Effector memory CD8-positive, alpha-beta T cell (primary cell): ENCODE measurements around the gene NBEAL2.

Source experiments
- ATAC-seq: fragments of 150-1000 bp; cut with Tn5 transposase; replicated peaks from 2 replicates; pipeline ENCODE4 v1.10.0; 2021; ENCODE audit warnings: mild to moderate bottlenecking, moderate library complexity
- DNase-seq, 3 experiments: peaks; one replicate each; pipeline ENCODE4 v3.0.0; 2021
- H3K27ac Mint-ChIP-seq, 2 donors: one replicate each; pipeline ENCODE4 v1.8.0; 2022; ENCODE audit warnings: mild to moderate bottlenecking in 2 of 2, mixed read lengths in 2 of 2, moderate library complexity in 2 of 2
- H3K27me3 Mint-ChIP-seq, 2 donors: one replicate each; pipeline ENCODE4 v1.8.0; 2022; ENCODE audit warnings: mixed read lengths in 2 of 2
- H3K36me3 Mint-ChIP-seq: one replicate; pipeline ENCODE4 v1.8.0; 2022; ENCODE audit warnings: mild to moderate bottlenecking, moderate library complexity, mixed read lengths; ENCODE audit not compliant: insufficient read depth
- H3K4me1 Mint-ChIP-seq, 2 donors: one replicate each; pipeline ENCODE4 v1.8.0; 2022; ENCODE audit warnings: low read depth in 2 of 2, mixed read lengths in 2 of 2
- H3K4me3 Mint-ChIP-seq, 2 donors: one replicate each; pipeline ENCODE4 v1.8.0; 2022; ENCODE audit warnings: mild to moderate bottlenecking in 2 of 2, mixed read lengths in 2 of 2, moderate library complexity in 2 of 2
- H3K9me3 Mint-ChIP-seq, 2 donors: one replicate each; pipeline ENCODE4 v1.8.0; 2022; ENCODE audit warnings: mixed read lengths in 2 of 2
- total RNA-seq, 9 experiments: gene quantifications; one replicate each; lab custom pipeline; 2026; lab: John Stamatoyannopoulos, UW

Gene NBEAL2
- total RNA-seq, result 108 to 681 (median 460) reads per million in 9 experiments

GRCh38 chr3:46978985-46979944, at the start of gene NBEAL2:
NBEAL2 (plus strand) TSS chr3:46979666; CDS start chr3:46979862, 196 bp downstream.
- Mint-ChIP-seq H3K27me3 (no peaks in the 10 kb centered on the region), H3K4me3 (peak within 1 kb of the TSS; percentile 86 to 88), H3K4me1 (peaks cover 47 to 52% of the 10 kb centered on the region in 2 donors), H3K9me3 (no peaks in the 10 kb centered on the region), H3K27ac (peak within 1 kb of the TSS; percentile 90), H3K36me3 (peaks cover 31% of the 10 kb centered on the region)
- DNase-seq, result peak; percentile 91 to 96 (median 95)
- ATAC-seq, result peak; percentile 77

DNA sequence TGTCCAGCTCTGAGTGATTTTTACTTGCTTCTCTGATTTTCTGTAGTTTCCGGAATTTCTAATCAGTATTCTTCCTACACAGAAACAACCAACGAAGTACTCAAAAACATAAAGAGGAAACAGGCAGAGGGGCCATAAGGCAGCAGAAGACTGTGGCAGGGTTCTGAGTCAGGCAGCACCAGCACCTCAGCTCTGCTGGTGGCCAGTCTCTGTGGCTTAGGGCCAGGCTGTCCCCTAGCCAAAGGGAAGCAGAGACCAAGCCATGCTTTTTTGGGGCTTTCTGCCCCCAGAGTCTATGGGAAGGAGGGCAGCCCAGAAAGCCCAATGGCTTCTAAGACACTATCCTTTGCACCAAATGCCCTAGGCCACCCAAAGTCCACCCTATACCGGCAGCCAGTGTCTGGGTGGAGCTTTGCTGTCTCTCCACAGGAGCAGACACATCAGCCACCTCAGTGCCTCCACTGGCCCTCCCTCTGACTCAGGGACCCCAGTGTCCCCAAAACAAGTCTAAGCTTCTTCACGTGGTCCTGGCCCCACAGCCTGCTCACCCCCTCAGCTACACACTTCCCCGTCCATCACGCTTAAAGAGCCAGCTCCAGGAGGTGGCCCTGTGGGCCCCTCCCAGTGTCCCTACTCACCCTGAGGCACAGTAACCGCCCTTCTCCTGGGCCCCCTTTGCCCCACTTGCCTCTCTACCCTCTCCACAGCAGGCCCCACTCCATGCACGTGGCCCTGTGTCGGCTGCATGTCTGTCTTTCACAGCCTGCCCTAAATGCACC, 49.1 kb upstream of the NBEAL2 start:
- Mint-ChIP-seq H3K36me3 (peaks cover 27% of the 10 kb centered on the region), H3K27me3 (no peaks in the 10 kb centered on the region), H3K27ac (peak overlapping the region; percentile 95 to 96), H3K4me1 (peaks cover 66 to 68% of the 10 kb centered on the region in 2 donors), H3K9me3 (peaks cover 4 to 13% of the 10 kb centered on the region in 2 donors), H3K4me3 (peak overlapping the region; percentile 69 to 73)
- ATAC-seq, result no peak
- no peak for DNase-seq

DNA sequence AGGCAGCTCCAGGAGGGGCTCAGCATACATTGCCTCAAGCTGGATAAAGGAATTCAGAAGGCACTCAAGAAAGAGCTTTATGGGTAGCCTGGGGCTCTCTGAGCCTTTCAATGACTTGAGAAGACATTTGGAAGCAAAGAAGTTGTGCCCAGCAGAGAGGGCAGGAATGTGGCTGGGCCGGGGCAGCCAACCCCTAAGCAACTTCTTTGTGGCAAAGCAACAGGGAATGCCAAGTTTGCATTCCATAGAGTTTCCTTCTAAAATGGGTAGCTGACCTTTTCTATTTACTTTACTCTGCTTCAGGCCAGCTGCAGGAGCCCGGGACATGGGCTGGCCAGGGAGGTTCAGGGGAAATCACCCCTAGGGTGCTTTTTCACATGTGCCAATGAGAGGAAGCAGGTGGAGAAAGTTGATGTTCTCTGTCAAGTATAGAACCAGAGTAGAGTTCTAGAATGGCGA, 48.5 kb upstream of the NBEAL2 start:
- Mint-ChIP-seq H3K4me3 (peak overlapping the region; percentile 69 to 73), H3K36me3 (peaks cover 31% of the 10 kb centered on the region), H3K27ac (peak overlapping the region; percentile 88 to 95), H3K4me1 (peaks cover 60 to 65% of the 10 kb centered on the region in 2 donors), H3K9me3 (peaks cover 4 to 13% of the 10 kb centered on the region in 2 donors), H3K27me3 (no peaks in the 10 kb centered on the region)
- no peak for DNase-seq
- no peak for ATAC-seq

- Mint-ChIP-seq H3K4me3 (peak overlapping the region; percentile 69 to 73), H3K27ac (peak overlapping the region; percentile 88 to 95), H3K27me3 (no peaks in the 10 kb centered on the region), H3K9me3 (peaks cover 4 to 13% of the 10 kb centered on the region in 2 donors), H3K36me3 (peaks cover 28% of the 10 kb centered on the region), H3K4me1 (peaks cover 61 to 65% of the 10 kb centered on the region in 2 donors)
- DNase-seq, result no peak
- peak; percentile 19 for ATAC-seq
Observed at GRCh38 chr3:46931631-46932331, 47.7 kb upstream of the NBEAL2 start.

- Mint-ChIP-seq H3K27ac (peak overlapping the region; percentile 88 to 95), H3K36me3 (peaks cover 24% of the 10 kb centered on the region), H3K9me3 (peaks cover 4 to 13% of the 10 kb centered on the region in 2 donors), H3K27me3 (no peaks in the 10 kb centered on the region), H3K4me1 (peaks cover 53 to 58% of the 10 kb centered on the region in 2 donors), H3K4me3 (peak overlapping the region; percentile 69 to 73)
- ATAC-seq (no peak), DNase-seq (no peak)
Observed at GRCh38 chr3:46932455-46933225, 46.8 kb upstream of the NBEAL2 start.

- ATAC-seq (no peak), DNase-seq (no peak)
- Mint-ChIP-seq H3K27me3 (no peaks in the 10 kb centered on the region), H3K9me3 (peaks cover 4 to 12% of the 10 kb centered on the region in 2 donors), H3K36me3 (peaks cover 29% of the 10 kb centered on the region), H3K27ac (peak overlapping the region in 1 of 2 donors; percentile 95), H3K4me3 (peak overlapping the region in 1 of 2 donors; percentile 27), H3K4me1 (peaks cover 56 to 58% of the 10 kb centered on the region in 2 donors)
Observed at GRCh38 chr3:46933261-46933660, 46.2 kb upstream of the NBEAL2 start.

DNA sequence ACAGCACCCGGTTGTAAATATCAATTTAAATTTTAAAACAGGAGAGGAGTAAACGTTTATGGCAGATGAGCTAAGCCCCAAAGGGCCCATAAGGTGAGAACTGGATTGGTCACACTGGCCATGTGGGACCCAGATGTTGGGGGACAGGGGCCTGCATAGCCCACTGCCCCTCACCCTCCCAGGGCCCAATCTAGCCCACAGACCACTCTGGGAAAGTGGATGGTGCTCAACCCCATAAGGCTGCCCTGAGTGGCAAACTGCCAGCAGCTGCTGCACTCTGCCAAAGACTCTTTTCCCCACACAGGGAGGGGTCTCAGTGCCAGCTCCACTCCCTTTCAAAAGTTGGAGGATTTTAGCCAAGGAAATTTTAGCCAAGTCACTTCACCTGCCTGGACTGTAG, 45.4 kb upstream of the NBEAL2 start:
- Mint-ChIP-seq H3K4me1 (peaks cover 52 to 55% of the 10 kb centered on the region in 2 donors), H3K9me3 (peaks cover 0 to 4% of the 10 kb centered on the region in 2 donors), H3K4me3 (no peak overlapping the region), H3K36me3 (peaks cover 32% of the 10 kb centered on the region), H3K27ac (peak overlapping the region in 1 of 2 donors; percentile 78), H3K27me3 (no peaks in the 10 kb centered on the region)
- ATAC-seq (no peak), DNase-seq (no peak)

- no peak for ATAC-seq
- H3K27me3 Mint-ChIP-seq, result no peaks in the 10 kb centered on the region
- peaks cover 33% of the 10 kb centered on the region for H3K36me3 Mint-ChIP-seq
- peaks cover 51 to 55% of the 10 kb centered on the region in 2 donors for H3K4me1 Mint-ChIP-seq
- H3K9me3 Mint-ChIP-seq, result no peaks in the 10 kb centered on the region
- H3K27ac Mint-ChIP-seq, result peak overlapping the region in 1 of 2 donors; percentile 78
- DNase-seq, result no peak
- H3K4me3 Mint-ChIP-seq, result no peak overlapping the region
Observed at GRCh38 chr3:46934498-46935167, 44.8 kb upstream of the NBEAL2 start.

GRCh38 chr3:46935168-46935858, 44.2 kb upstream of the NBEAL2 start:
- DNase-seq, result no peak
- no peak for ATAC-seq
- peak overlapping the region; percentile 46 to 78 for H3K27ac Mint-ChIP-seq
- H3K36me3 Mint-ChIP-seq, result peaks cover 34% of the 10 kb centered on the region
- peaks cover 56 to 61% of the 10 kb centered on the region in 2 donors for H3K4me1 Mint-ChIP-seq
- no peak overlapping the region for H3K4me3 Mint-ChIP-seq
- no peaks in the 10 kb centered on the region for H3K9me3 Mint-ChIP-seq
- H3K27me3 Mint-ChIP-seq, result no peaks in the 10 kb centered on the region

DNA sequence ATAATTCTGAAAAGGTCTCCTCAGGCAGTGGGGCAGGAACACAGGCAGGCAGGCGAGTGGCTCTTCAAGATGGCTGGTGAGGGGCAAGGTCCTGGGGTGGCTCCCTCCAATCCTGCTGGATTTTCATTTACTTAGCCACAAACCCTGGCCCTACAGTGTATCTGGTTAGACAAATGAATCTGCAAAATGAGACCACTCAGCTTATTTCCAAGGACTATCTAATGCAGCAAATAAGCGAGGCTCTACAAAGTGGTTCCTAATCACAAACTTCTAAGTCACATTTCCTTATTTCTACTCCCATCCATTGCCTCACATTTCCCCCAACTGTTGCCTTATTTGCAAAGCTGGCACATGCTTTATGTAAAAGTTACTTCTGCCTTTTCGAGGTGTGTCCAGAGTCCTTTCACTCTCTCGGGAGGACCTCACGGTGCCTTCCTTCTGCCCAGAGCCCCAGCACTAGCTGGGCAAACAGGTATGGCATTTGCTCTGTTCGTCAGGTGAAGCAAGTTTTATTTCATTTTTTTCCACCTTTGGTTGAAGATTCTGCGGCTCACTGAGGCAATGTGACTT, 43.4 kb upstream of the NBEAL2 start:
- peak overlapping the region; percentile 78 to 82 for H3K27ac Mint-ChIP-seq
- H3K4me1 Mint-ChIP-seq, result peaks cover 54 to 59% of the 10 kb centered on the region in 2 donors
- peaks cover 42% of the 10 kb centered on the region for H3K36me3 Mint-ChIP-seq
- ATAC-seq, result no peak
- no peak for DNase-seq
- H3K4me3 Mint-ChIP-seq, result no peak overlapping the region
- no peaks in the 10 kb centered on the region for H3K9me3 Mint-ChIP-seq
- H3K27me3 Mint-ChIP-seq, result no peaks in the 10 kb centered on the region

DNA sequence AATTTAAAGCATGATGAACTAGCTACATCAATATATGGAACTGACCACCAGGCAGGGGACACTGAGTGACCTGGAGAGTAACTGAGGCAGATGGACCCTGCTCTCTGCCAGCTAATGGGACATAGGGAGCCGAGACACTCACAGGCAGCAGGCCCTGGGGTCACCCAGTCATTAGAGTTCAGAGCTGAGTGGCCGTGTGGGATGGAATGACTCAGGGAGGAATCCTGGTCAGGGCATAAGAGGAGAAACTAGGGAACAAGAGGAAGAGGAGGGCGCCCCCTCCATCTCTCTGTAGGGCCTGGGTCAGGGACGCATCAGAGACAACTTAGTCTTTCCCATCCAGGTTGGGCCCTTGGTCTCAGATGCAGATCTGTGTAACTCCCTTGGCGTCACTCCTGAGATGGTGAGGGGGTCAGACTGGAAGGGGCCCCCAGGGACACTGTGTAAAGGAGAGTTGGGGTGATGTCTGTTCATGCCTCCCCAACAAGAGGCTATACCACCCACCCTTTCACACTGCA, 42.7 kb upstream of the NBEAL2 start:
- Mint-ChIP-seq H3K4me3 (no peak overlapping the region), H3K27ac (peak overlapping the region; percentile 59 to 82), H3K27me3 (no peaks in the 10 kb centered on the region), H3K36me3 (peaks cover 42% of the 10 kb centered on the region), H3K4me1 (peaks cover 46 to 52% of the 10 kb centered on the region in 2 donors), H3K9me3 (no peaks in the 10 kb centered on the region)
- DNase-seq, result no peak
- no peak for ATAC-seq
